Measurements from ENCODE around the gene SLC25A19. TPM values are rescaled to one million over a fixed set of nuclear protein-coding genes. Genes with fewer than 3 reads are reported as not detected.
A peak's percentile ranks its signal among the peaks of the same experiment; 100 is the strongest.

Gene SLC25A19
- total RNA-seq, 1 donor from 2014 or later, result 2.9 TPM

GRCh38 chr17:75240394-75241142 lies 48.7 kb downstream of the SLC25A19 start:
- H3K4me1 Mint-ChIP-seq (ENCODE audit: unreplicated experiment), result peaks cover 11% of the 10 kb centered on the region
- H3K27me3 Mint-ChIP-seq (ENCODE audit: unreplicated experiment), result peaks cover 7% of the 10 kb centered on the region
- no peak overlapping the region for H3K4me3 Mint-ChIP-seq (ENCODE audit: unreplicated experiment)
- peak overlapping the region; percentile 72 for H3K27ac Mint-ChIP-seq (ENCODE audit: unreplicated experiment)
- H3K9me3 Mint-ChIP-seq (ENCODE audit: unreplicated experiment), result no peaks in the 10 kb centered on the region
- peak; percentile 68 for TF ChIP-seq CTCF (IDR thresholded peaks at IDR 0.05; ENCODE audit: unreplicated experiment)
- peak; percentile 71 for DNase-seq (ENCODE audit: low spot score)
- H3K36me3 Mint-ChIP-seq (ENCODE audit: low read depth, unreplicated experiment), result peaks cover 47% of the 10 kb centered on the region

GRCh38 chr17:75239778-75240393 lies 49.3 kb downstream of the SLC25A19 start:
- Mint-ChIP-seq H3K4me3 (ENCODE audit: unreplicated experiment) (no peak overlapping the region), H3K27ac (ENCODE audit: unreplicated experiment) (peak overlapping the region; percentile 72), H3K27me3 (ENCODE audit: unreplicated experiment) (peaks cover 7% of the 10 kb centered on the region), H3K36me3 (ENCODE audit: low read depth, unreplicated experiment) (peaks cover 51% of the 10 kb centered on the region), H3K9me3 (ENCODE audit: unreplicated experiment) (no peaks in the 10 kb centered on the region), H3K4me1 (ENCODE audit: unreplicated experiment) (peaks cover 11% of the 10 kb centered on the region)
- no peak for TF ChIP-seq CTCF (IDR thresholded peaks at IDR 0.05; ENCODE audit: unreplicated experiment)
- DNase-seq (ENCODE audit: low spot score), result no peak

- peaks cover 11% of the 10 kb centered on the region for H3K4me1 Mint-ChIP-seq (ENCODE audit: unreplicated experiment)
- TF ChIP-seq CTCF (IDR thresholded peaks at IDR 0.05; ENCODE audit: unreplicated experiment), result no peak
- H3K4me3 Mint-ChIP-seq (ENCODE audit: unreplicated experiment), result no peak overlapping the region
- H3K36me3 Mint-ChIP-seq (ENCODE audit: low read depth, unreplicated experiment), result peaks cover 53% of the 10 kb centered on the region
- H3K27ac Mint-ChIP-seq (ENCODE audit: unreplicated experiment), result no peak overlapping the region
- no peaks in the 10 kb centered on the region for H3K9me3 Mint-ChIP-seq (ENCODE audit: unreplicated experiment)
- peaks cover 9% of the 10 kb centered on the region for H3K27me3 Mint-ChIP-seq (ENCODE audit: unreplicated experiment)
- DNase-seq (ENCODE audit: low spot score), result no peak
Observed at GRCh38 chr17:75239214-75239613, 50.0 kb downstream of the SLC25A19 start.

- Mint-ChIP-seq H3K36me3 (ENCODE audit: low read depth, unreplicated experiment) (peaks cover 51% of the 10 kb centered on the region), H3K27ac (ENCODE audit: unreplicated experiment) (peak overlapping the region; percentile 23)
Observed at GRCh38 chr17:75238684-75239191, 50.5 kb downstream of the SLC25A19 start.

More at GRCh38 chr17:75238684-75239191, 50.5 kb downstream of the SLC25A19 start:
- peak; percentile 70 for DNase-seq (ENCODE audit: low spot score)
- TF ChIP-seq CTCF (IDR thresholded peaks at IDR 0.05; ENCODE audit: unreplicated experiment), result peak; percentile 70
- Mint-ChIP-seq H3K27me3 (ENCODE audit: unreplicated experiment) (peaks cover 9% of the 10 kb centered on the region), H3K4me3 (ENCODE audit: unreplicated experiment) (peak overlapping the region; percentile 56), H3K4me1 (ENCODE audit: unreplicated experiment) (peaks cover 11% of the 10 kb centered on the region), H3K9me3 (ENCODE audit: unreplicated experiment) (no peaks in the 10 kb centered on the region)

Measured in endothelial cell (in vitro differentiated cells).